H9 (cell line): ENCODE measurements around the gene SCGN. TPM values are rescaled to one million over a fixed set of nuclear protein-coding genes. Genes with fewer than 3 reads are reported as not detected.

Experiments
- DNase-seq: peaks from one replicate; pipeline ENCODE4 v3.0.0-alpha.2; 2017
- H2AFZ ChIP-seq: one replicate; pipeline ENCODE4 v1.6.1; 2013; ENCODE audit warnings: mild to moderate bottlenecking, low read length, control low read depth, moderate library complexity
- H2AK5ac ChIP-seq: 2 replicates; pipeline ENCODE4 v1.6.1; 2013; ENCODE audit warnings: low read length, control low read depth, mixed read lengths; ENCODE audit not compliant: insufficient read length
- H2BK120ac ChIP-seq: one replicate; pipeline ENCODE4 v1.6.1; 2013; ENCODE audit warnings: low read depth, mild to moderate bottlenecking, low read length, control low read depth, inconsistent platforms; ENCODE audit not compliant: poor library complexity, severe bottlenecking
- H2BK12ac ChIP-seq: 2 replicates; pipeline ENCODE4 v1.6.1; 2013; ENCODE audit warnings: low read length, control low read depth, mixed read lengths, low read depth; ENCODE audit not compliant: insufficient read length
- H2BK15ac ChIP-seq: 2 replicates; pipeline ENCODE4 v1.6.1; 2013; ENCODE audit warnings: low read depth, low read length, control low read depth
- H2BK20ac ChIP-seq: one replicate; pipeline ENCODE4 v1.6.1; 2013; ENCODE audit warnings: low read depth, mild to moderate bottlenecking, low read length, control low read depth, inconsistent platforms; ENCODE audit not compliant: poor library complexity, severe bottlenecking
- H2BK5ac ChIP-seq: 2 replicates; pipeline ENCODE4 v1.6.1; 2013; ENCODE audit warnings: low read length, control low read depth, mixed read lengths; ENCODE audit not compliant: insufficient read length
- H3K14ac ChIP-seq: 2 replicates; pipeline ENCODE4 v1.6.1; 2013; ENCODE audit warnings: low read length, control low read depth; ENCODE audit not compliant: insufficient read depth
- H3K18ac ChIP-seq: 2 replicates; pipeline ENCODE4 v1.6.1; 2013; ENCODE audit warnings: low read depth, mild to moderate bottlenecking, mixed read lengths, low read length, control low read depth; ENCODE audit not compliant: insufficient read length
- H3K23ac ChIP-seq: 2 replicates; pipeline ENCODE4 v1.6.1; 2013; ENCODE audit warnings: low read length, control low read depth, mixed read lengths, low read depth; ENCODE audit not compliant: insufficient read length
- H3K23me2 ChIP-seq: 2 replicates; pipeline ENCODE4 v1.6.1; 2013; ENCODE audit warnings: low read depth, mild to moderate bottlenecking, mixed read lengths, low read length, control low read depth; ENCODE audit not compliant: insufficient read length, poor library complexity, severe bottlenecking
- H3K27ac ChIP-seq: 2 replicates; pipeline ENCODE4 v1.5.1; 2013; ENCODE audit warnings: low read length, control low read depth, mixed read lengths, low read depth; ENCODE audit not compliant: insufficient read length
- H3K27me3 ChIP-seq: 2 replicates; pipeline ENCODE4 v1.6.1; 2013; ENCODE audit warnings: low read length, control low read depth, inconsistent platforms; ENCODE audit not compliant: insufficient read depth
- H3K4ac ChIP-seq: 2 replicates; pipeline ENCODE4 v1.6.1; 2013; ENCODE audit warnings: low read depth, mild to moderate bottlenecking, control low read depth, inconsistent platforms, low read length, moderate library complexity
- H3K4me1 ChIP-seq: 2 replicates; pipeline ENCODE4 v1.6.1; 2013; ENCODE audit warnings: low read length, control low read depth, inconsistent platforms; ENCODE audit not compliant: insufficient read depth
- H3K4me2 ChIP-seq: 2 replicates; pipeline ENCODE4 v1.6.1; 2013; ENCODE audit warnings: low read length, control low read depth, mixed read lengths; ENCODE audit not compliant: insufficient read length, insufficient read depth
- H3K56ac ChIP-seq: 2 replicates; pipeline ENCODE4 v1.6.1; 2013; ENCODE audit warnings: low read depth, mild to moderate bottlenecking, mixed read lengths, low read length, control low read depth; ENCODE audit not compliant: insufficient read length
- H3K79me1 ChIP-seq: 2 replicates; pipeline ENCODE4 v1.6.1; 2013; ENCODE audit warnings: low read depth, mild to moderate bottlenecking, moderate library complexity, low read length, control low read depth, inconsistent platforms; ENCODE audit not compliant: insufficient read depth, poor library complexity, severe bottlenecking
- H3K79me2 ChIP-seq: 2 replicates; pipeline ENCODE4 v1.6.1; 2013; ENCODE audit warnings: low read length, control low read depth, inconsistent platforms; ENCODE audit not compliant: insufficient read depth
- H3K9ac ChIP-seq: 2 replicates; pipeline ENCODE4 v1.6.1; 2013; ENCODE audit warnings: low read length, control low read depth, mixed read lengths; ENCODE audit not compliant: insufficient read length; ENCODE audit errors: extremely low read depth
- H3K9me3 ChIP-seq: one replicate; pipeline ENCODE4 v1.6.1; 2013; ENCODE audit warnings: low read depth, low read length, inconsistent platforms; ENCODE audit not compliant: control insufficient read depth
- H3T11ph ChIP-seq: one replicate; pipeline ENCODE4 v1.6.1; 2013; ENCODE audit warnings: mild to moderate bottlenecking, low read length, control low read depth, inconsistent platforms
- H4K20me1 ChIP-seq: one replicate; pipeline ENCODE4 v1.6.1; 2013; ENCODE audit not compliant: control insufficient read depth, insufficient read length, insufficient read depth
- H4K5ac ChIP-seq: 2 replicates; pipeline ENCODE4 v1.6.1; 2013; ENCODE audit warnings: low read depth, mild to moderate bottlenecking, mixed read lengths, low read length, control low read depth; ENCODE audit not compliant: insufficient read length
- H4K8ac ChIP-seq: replicated peaks from 2 replicates; pipeline ENCODE4 v1.6.1; 2013; ENCODE audit warnings: low read length, control low read depth, mixed read lengths, low read depth; ENCODE audit not compliant: insufficient read length
- H4K91ac ChIP-seq: 2 replicates; pipeline ENCODE4 v1.6.1; 2013; ENCODE audit warnings: low read depth, mild to moderate bottlenecking, moderate library complexity, mixed read lengths, low read length, control low read depth; ENCODE audit not compliant: insufficient read length
- H3K27ac Mint-ChIP-seq, 3 experiments: 2 replicates in 2 of 3; 3 replicates in 1 of 3; pipeline ENCODE4 v1.8.0; 2020 to 2021; ENCODE audit warnings: mixed read lengths in 3 of 3, mild to moderate bottlenecking in 1 of 3, moderate library complexity in 1 of 3
- H3K27me3 Mint-ChIP-seq: 2 replicates; pipeline ENCODE4 v1.8.0; 2021; ENCODE audit warnings: low read depth, mild to moderate bottlenecking, moderate library complexity, mixed read lengths
- H3K36me3 Mint-ChIP-seq, 3 experiments: 2 replicates in 2 of 3; 3 replicates in 1 of 3; pipeline ENCODE4 v1.8.0; 2020 to 2021; ENCODE audit warnings: low read depth in 3 of 3, mixed read lengths in 3 of 3; ENCODE audit not compliant: insufficient read depth in 1 of 3
- H3K4me1 Mint-ChIP-seq, 2 experiments: 2 replicates each; pipeline ENCODE4 v1.8.0; 2020; ENCODE audit warnings: mixed read lengths in 2 of 2
- H3K4me3 Mint-ChIP-seq, 2 experiments: 2 replicates in 1 of 2; 3 replicates in 1 of 2; pipeline ENCODE4 v1.8.0; 2020 to 2021; ENCODE audit warnings: mild to moderate bottlenecking in 2 of 2, mixed read lengths in 2 of 2, moderate library complexity in 1 of 2
- H3K9me3 Mint-ChIP-seq, 2 experiments: 2 replicates in 1 of 2; 3 replicates in 1 of 2; pipeline ENCODE4 v1.8.0; 2020; ENCODE audit warnings: mild to moderate bottlenecking in 2 of 2, mixed read lengths in 2 of 2, moderate library complexity in 1 of 2
- CTCF ChIP-seq: fragments of 200-600 bp; sonication (generic); conservative IDR thresholded peaks from 3 replicates; pipeline ENCODE4 v1.8.0; 2021; ENCODE audit warnings: antibody characterized with exemption, mild to moderate bottlenecking
- WGBS: extraction: QIAGEN DNeasy Blood & Tissue Kit; methylation state at CpG from one replicate; pipeline ENCODE4 v1.1.7; 2013; ENCODE audit warnings: missing lambda C conversion rate, low lambda C conversion rate, mixed read lengths; ENCODE audit not compliant: insufficient read length; ENCODE audit errors: extremely low coverage; 5-methylcytosine and 5-hydroxymethylcytosine counted together
- total RNA-seq: library from RNA; stranded (reverse); gene quantifications from 2 replicates; pipeline ENCODE4 v1.2.1, GENCODE V29; 2021

SCGN gene
- total RNA-seq, 1 experiment from 2014 or later: not detected

GRCh38 chr6:25685896-25686295 is 33.9 kb downstream of the SCGN start:
- no peak overlapping the region for H3K14ac ChIP-seq
- H3K4ac ChIP-seq: no peak overlapping the region
- H4K5ac ChIP-seq: no peak overlapping the region
- no peak overlapping the region for H2BK120ac ChIP-seq
- H4K20me1 ChIP-seq: no peaks in the 10 kb centered on the region
- H2BK15ac ChIP-seq: no peak overlapping the region
- H3K27ac ChIP-seq: no peak overlapping the region
- no peak for DNase-seq
- H4K8ac ChIP-seq: no peak overlapping the region
- H3K56ac ChIP-seq: no peak overlapping the region
- TF ChIP-seq CTCF: no peak
- no peak overlapping the region for H2BK20ac ChIP-seq
- H3T11ph ChIP-seq: no peak overlapping the region
- H3K27me3 ChIP-seq: no peaks in the 10 kb centered on the region
- Mint-ChIP-seq H3K4me1 (no peaks in the 10 kb centered on the region), H3K36me3 (no peaks in the 10 kb centered on the region), H3K27ac (no peak overlapping the region), H3K27me3 (no peaks in the 10 kb centered on the region), H3K9me3 (no peaks in the 10 kb centered on the region), H3K4me3 (no peak overlapping the region)
- no peak overlapping the region for H3K4me2 ChIP-seq
- H3K79me2 ChIP-seq: no peaks in the 10 kb centered on the region
- no peak overlapping the region for H2BK5ac ChIP-seq
- H3K79me1 ChIP-seq: no peaks in the 10 kb centered on the region
- no CpG with 5 or more reads among the region's 5 CpGs for WGBS
- H3K23ac ChIP-seq: no peak overlapping the region
- H3K18ac ChIP-seq: no peak overlapping the region
- H3K23me2 ChIP-seq: no peaks in the 10 kb centered on the region
- H3K9me3 ChIP-seq: no peaks in the 10 kb centered on the region
- H3K4me1 ChIP-seq: no peaks in the 10 kb centered on the region
- H2BK12ac ChIP-seq: no peak overlapping the region
- H4K91ac ChIP-seq: no peak overlapping the region
- no peak overlapping the region for H2AFZ ChIP-seq
- no peak overlapping the region for H3K9ac ChIP-seq
- no peak overlapping the region for H2AK5ac ChIP-seq
